ENCODE data around the gene DUSP15.
"Not testable (repeated sequence)": the region's sequence is repeated elsewhere in the genome, so short reads cannot be mapped to it uniquely, and the experiment has no call there.

Gene DUSP15, protein sequence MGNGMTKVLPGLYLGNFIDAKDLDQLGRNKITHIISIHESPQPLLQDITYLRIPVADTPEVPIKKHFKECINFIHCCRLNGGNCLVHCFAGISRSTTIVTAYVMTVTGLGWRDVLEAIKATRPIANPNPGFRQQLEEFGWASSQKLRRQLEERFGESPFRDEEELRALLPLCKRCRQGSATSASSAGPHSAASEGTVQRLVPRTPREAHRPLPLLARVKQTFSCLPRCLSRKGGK

DNA sequence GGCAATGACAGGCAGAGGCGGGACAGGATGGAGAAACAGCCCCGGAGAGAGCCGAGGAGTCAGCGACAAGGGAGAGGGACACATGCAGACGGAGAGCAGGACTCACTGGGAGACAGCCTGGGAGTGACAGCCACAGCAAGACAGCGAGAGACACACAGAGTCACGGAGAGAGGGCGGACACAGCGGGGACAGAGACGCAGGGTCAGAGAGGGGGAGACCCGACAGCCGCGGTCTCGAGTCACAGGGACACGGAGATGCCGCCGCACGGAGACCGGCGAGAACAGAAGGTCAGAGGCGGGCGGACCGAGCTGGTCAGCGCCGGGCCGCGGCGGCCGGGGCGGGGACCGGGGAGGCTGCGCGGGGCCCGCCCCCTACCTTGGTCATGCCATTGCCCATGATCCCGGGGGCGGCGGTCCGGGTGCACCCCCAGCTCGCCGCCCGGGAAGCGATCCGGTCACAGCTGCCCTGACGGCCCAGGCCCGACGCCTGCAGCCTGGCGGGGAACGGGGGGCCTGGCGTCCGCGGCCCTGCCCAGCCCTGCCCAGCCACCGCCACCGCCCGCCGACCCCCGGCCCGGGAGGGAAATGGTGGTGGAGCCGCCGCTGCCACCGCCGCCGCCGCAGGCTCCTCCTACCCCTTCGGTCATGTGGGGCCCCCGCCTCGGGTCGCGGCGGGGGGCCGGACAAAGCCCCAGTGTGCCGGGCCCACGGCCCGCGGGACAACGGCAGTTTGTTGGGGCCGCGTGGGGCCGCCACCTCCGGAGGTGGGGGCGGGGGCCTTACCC, at the start of gene DUSP15, which contains the start of gene TTLL9:
TSS of gene DUSP15 (minus strand) at position 586 of the 784 bp plus-strand sequence. CDS start at position 396, 190 bp downstream.
TSS of gene TTLL9 (plus strand) at position 693 of the 784 bp plus-strand sequence. CDS start 493 bp downstream, outside the sequence.
- no peak for DNase-seq

DNA sequence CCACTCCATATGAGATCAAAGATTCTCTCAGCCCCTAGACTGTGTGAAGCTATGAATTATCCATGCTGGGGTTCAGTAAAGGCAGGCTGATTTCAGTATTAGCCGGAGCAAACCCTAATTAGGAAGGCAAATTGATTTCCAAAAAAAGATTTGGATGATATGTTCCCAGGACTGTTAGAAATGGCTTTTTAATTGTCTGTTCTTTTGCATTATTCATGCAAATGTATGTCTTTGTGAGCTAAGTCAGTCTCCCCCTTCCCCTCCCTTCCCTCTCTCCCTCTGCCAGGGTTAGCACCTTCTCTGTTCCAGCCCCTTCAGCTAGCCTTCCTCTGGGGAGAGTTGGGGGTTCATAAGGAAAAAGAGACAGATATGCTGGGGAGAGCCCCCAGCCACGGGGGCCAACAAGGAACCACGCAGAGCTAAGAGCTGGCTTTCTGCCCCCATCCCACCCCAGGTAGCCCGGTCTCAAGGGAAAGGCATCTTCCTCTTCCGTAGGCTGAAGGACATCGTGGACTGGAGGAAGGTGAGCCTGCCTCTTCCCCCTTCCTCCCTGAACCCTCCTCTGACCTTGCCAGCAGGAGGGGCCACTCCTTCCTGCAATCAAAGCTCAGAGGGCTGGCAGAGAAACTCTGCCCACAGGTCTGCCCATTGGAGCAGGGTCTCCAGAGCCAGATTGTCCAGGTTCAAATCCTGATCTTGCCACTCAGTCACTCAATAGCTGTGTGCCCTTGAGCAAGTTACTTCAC, 49.3 kb upstream of the DUSP15 start:
- DNase-seq: no peak

- DNase-seq: no peak
Measured at GRCh38 chr20:31918466-31919105, 48.3 kb upstream of the DUSP15 start.

DNA sequence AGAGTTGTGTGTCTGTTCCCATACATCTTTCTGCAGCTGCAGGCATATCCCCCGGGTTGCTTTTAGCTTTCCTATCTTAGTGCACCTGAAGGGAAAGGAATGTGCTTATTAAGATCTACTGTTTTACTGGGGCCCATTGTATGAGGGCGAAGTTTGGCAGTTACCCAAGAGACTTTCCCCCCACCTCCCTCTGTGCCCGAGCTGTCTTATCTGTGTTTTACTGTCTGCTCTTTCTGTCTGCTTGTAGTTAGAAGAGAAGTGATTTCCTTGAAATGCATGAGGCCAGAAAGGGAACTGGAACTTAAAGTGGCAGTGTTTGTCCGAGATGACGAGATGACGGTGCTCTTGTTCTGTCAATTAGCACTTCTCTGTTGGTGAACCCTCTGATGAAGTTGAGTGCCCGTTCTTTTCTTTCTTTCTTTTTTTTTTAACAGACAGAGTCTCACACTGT, 47.7 kb upstream of the DUSP15 start:
- DNase-seq: not testable (repeated sequence)

DNA sequence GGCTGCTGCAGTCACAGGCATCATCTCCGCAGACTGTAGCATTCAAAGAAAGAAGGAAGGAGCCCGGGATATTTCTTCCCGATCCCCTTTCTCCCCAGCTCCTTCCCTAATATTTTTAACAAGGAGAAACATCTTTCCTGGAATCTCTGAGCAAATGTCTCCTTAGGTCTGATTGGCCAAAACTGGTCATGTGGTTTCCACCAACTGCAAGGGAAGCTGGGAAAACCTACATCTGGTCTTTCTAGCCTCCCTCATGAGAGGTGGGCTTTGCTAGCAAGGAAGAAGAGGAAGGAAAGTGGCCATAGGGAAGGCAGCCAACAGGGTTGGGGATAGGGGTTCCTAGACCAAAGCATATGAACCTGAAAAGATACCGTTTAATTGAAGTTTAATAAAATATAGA, 46.4 kb upstream of the DUSP15 start:
- no peak for DNase-seq

DNA sequence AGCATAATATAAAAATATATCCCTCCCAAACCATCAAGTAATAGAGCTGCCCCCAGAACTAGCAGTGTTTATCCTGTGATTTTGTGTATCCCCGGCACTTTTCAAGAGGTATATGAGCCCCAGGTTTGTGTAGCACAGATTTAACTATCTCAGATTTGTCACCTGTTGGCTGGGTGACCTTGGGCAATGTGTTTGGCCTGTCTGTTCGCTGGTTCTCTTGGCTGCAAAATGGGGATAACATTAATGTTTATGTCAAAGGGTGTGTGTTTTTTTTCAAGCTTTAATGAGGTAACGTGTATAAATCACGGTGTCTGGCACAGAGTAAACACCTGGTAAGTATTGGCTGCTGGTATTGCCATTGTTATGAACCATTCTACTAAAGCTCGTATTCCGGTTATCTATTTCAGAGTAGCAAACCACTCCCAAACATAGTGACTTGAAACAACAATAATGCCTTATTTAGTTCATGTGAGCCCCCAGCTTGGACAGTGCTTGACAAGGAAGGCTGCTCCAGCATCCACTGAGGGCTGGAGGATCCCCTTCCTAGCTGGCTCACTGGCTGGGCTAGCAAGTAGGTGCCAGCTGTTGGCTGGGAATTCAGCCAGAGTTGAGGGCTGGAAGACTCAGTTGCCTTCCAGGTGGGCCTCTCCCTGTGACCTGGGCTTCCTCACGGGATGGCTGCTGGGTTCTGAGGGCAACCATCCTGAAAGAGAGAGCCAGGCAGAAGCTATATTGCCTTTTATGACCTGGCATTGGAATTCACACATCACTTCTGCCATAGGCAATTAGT, 45.4 kb upstream of the DUSP15 start:
- DNase-seq: no peak

GRCh38 chr20:31914170-31914569, 43.8 kb upstream of the DUSP15 start:
- DNase-seq: no peak

- no peak for DNase-seq
Measured at GRCh38 chr20:31913431-31914157, 43.3 kb upstream of the DUSP15 start.

GRCh38 chr20:31910071-31910803, 39.9 kb upstream of the DUSP15 start:
- no peak for DNase-seq

DNA sequence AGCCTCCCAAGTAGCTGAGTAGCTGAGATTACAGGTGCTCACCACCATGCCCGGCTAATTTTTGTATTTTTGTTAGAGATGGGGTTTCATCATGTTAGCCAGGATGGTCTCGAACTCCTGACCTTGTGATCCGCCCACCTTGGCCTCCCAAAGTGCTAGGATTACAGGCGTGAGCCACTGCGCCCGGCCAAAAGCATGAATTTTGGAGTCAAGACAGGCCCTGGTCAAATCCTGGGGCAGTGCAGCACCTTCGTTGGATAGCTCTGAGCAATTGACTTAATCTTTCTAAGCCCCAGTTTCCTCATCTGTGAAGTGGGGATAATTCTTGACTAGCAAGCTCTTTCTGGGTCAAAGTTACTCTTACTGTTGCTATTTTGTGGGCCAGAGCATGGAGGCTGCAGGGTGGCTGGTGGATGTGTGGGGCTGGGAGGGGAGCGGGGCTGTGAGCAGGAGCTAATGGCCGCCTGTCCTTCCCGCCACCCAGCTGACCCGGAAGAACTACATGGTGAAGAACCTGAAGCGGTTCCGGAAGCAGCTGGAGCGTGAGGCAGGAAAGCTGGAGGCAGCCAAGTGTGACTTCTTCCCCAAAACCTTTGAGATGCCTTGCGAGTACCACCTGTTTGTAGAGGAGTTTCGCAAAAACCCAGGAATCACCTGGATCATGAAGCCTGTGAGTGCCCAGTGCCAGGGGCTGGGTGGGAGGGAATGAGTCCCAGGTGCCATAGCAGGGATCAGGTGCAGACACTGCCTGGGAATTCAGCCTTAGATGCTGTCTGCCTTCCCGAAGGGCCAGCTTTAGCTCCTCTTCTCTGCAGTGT, 39.1 kb upstream of the DUSP15 start:
- DNase-seq: no peak

GRCh38 chr20:31908424-31908823, 38.1 kb upstream of the DUSP15 start:
- DNase-seq: no peak

GRCh38 chr20:31908016-31908415, 37.7 kb upstream of the DUSP15 start:
- DNase-seq: no peak

DNA sequence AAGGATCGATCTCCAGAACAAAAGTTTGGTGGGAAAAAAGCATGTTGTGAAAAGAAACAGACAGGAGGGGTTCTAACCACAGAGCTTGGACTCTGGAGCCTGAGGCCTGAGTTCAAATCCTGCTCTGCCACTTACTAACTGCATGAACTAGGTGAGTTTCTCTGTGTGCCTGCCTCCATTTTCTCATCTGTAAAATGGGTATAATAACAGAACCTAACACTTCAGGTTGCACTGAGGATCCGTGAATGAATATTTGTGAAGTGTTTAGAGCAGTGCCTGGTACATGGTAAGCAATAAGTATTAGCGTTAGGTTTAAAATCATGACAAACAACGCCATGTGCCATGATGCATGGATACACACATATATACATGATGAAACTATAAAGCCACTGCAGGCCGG, 36.7 kb upstream of the DUSP15 start:
- no peak for DNase-seq

DNA sequence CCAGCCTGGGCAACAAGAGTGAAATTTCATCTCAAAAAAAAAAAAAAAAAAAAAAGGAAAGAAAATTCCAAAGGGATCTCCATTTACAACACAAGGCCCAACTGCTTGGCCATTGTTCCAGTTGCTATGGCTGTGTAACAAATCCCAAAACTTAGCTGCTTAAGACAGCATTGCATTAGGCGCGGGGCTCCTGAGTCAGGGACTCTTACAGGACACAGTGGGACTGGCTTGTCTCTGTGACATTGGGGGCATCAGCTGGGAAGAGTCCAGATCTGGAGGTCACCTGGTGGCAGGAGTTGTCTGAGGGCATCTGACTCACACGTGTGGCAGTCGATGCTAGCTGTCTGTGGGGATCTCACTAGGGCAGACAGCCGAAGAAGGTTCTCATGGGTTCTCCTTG, 35.7 kb upstream of the DUSP15 start:
- DNase-seq: no peak

GRCh38 chr20:31903627-31904386, 33.5 kb upstream of the DUSP15 start:
- DNase-seq: no peak

- no peak for DNase-seq
Measured at GRCh38 chr20:31901615-31902014, 31.3 kb upstream of the DUSP15 start.

DNA sequence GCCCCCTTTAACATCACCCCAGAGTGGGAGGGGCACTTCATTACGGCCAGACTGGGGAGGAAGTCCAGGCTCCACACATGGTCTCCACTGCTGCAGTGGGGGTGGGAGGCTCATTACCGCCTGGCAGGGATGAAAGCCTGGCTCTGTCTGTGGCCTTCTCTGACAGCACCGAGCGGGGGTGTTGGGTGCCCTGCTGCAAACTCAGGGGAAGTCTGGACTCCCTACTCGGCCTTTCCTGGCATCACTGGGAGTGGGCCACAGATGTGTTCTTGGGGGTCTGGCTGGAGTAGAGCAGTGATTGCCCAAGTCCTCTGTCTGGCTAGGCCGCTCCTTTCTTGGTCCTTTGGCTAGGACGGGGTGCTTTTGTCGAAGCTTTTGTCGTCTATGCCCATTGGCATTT, 27.2 kb upstream of the DUSP15 start:
- DNase-seq: no peak

- DNase-seq: no peak
Measured at GRCh38 chr20:31896049-31896448, 25.7 kb upstream of the DUSP15 start.
